Central memory CD8-positive, alpha-beta T cell (primary cell): ENCODE results near the gene BSND.
"Not testable (repeated sequence)": the region's sequence is repeated elsewhere in the genome, so short reads cannot be mapped to it uniquely, and the experiment has no call there.

Source experiments
- ATAC-seq: fragments of 150-1000 bp; cut with Tn5 transposase; replicated peaks from 2 replicates; pipeline ENCODE4 v1.10.0; 2022; ENCODE audit warnings: mild to moderate bottlenecking, moderate FRiP score, moderate number of reproducible peaks; ENCODE audit not compliant: poor library complexity, severe bottlenecking; ENCODE audit errors: extremely low read depth
- DNase-seq, 2 donors: peaks; one replicate each; pipeline ENCODE4 v3.0.0; 2021; ENCODE audit warnings: low spot score in 2 of 2
- H3K27ac Mint-ChIP-seq: one replicate; pipeline ENCODE4 v1.8.0; 2022; ENCODE audit warnings: low read depth, mild to moderate bottlenecking, moderate library complexity, mixed read lengths
- H3K27me3 Mint-ChIP-seq: one replicate; pipeline ENCODE4 v1.8.0; 2022; ENCODE audit warnings: mixed read lengths
- H3K36me3 Mint-ChIP-seq: one replicate; pipeline ENCODE4 v1.8.0; 2022; ENCODE audit warnings: mild to moderate bottlenecking, moderate library complexity, mixed read lengths; ENCODE audit not compliant: insufficient read depth
- H3K4me1 Mint-ChIP-seq: one replicate; pipeline ENCODE4 v1.8.0; 2022; ENCODE audit warnings: mixed read lengths
- H3K4me3 Mint-ChIP-seq: one replicate; pipeline ENCODE4 v1.8.0; 2022; ENCODE audit warnings: mild to moderate bottlenecking, moderate library complexity, mixed read lengths
- H3K9me3 Mint-ChIP-seq: one replicate; pipeline ENCODE4 v1.8.0; 2022; ENCODE audit warnings: mixed read lengths

Gene BSND

GRCh38 chr1:54998677-54999076, at the start of gene BSND:
Gene BSND (plus strand): TSS chr1:54998933. CDS start chr1:54999187, 254 bp downstream.
- H3K27ac Mint-ChIP-seq = no peak within 1 kb of the TSS
- peaks cover 20% of the 10 kb centered on the region for H3K4me1 Mint-ChIP-seq
- H3K9me3 Mint-ChIP-seq = no peaks in the 10 kb centered on the region
- peaks cover 9% of the 10 kb centered on the region for H3K27me3 Mint-ChIP-seq
- DNase-seq (no peak), ATAC-seq (no peak)
- H3K36me3 Mint-ChIP-seq = peaks cover 4% of the 10 kb centered on the region
- H3K4me3 Mint-ChIP-seq = no peak within 1 kb of the TSS

- Mint-ChIP-seq H3K36me3 (peaks cover 4% of the 10 kb centered on the region), H3K4me1 (peaks cover 27% of the 10 kb centered on the region), H3K27ac (peak overlapping the region; percentile 41), H3K4me3 (no peak overlapping the region), H3K27me3 (no peaks in the 10 kb centered on the region), H3K9me3 (no peaks in the 10 kb centered on the region)
- DNase-seq = no peak
- ATAC-seq = peak; percentile 56
Measured at GRCh38 chr1:54949053-54949452, 49.7 kb upstream of the BSND start.

GRCh38 chr1:54950006-54950368, 48.7 kb upstream of the BSND start:
- no peak for DNase-seq
- H3K9me3 Mint-ChIP-seq = no peaks in the 10 kb centered on the region
- H3K4me1 Mint-ChIP-seq = peaks cover 25% of the 10 kb centered on the region
- no peak overlapping the region for H3K4me3 Mint-ChIP-seq
- no peaks in the 10 kb centered on the region for H3K27me3 Mint-ChIP-seq
- ATAC-seq = no peak
- no peak overlapping the region for H3K27ac Mint-ChIP-seq
- peaks cover 2% of the 10 kb centered on the region for H3K36me3 Mint-ChIP-seq

DNA sequence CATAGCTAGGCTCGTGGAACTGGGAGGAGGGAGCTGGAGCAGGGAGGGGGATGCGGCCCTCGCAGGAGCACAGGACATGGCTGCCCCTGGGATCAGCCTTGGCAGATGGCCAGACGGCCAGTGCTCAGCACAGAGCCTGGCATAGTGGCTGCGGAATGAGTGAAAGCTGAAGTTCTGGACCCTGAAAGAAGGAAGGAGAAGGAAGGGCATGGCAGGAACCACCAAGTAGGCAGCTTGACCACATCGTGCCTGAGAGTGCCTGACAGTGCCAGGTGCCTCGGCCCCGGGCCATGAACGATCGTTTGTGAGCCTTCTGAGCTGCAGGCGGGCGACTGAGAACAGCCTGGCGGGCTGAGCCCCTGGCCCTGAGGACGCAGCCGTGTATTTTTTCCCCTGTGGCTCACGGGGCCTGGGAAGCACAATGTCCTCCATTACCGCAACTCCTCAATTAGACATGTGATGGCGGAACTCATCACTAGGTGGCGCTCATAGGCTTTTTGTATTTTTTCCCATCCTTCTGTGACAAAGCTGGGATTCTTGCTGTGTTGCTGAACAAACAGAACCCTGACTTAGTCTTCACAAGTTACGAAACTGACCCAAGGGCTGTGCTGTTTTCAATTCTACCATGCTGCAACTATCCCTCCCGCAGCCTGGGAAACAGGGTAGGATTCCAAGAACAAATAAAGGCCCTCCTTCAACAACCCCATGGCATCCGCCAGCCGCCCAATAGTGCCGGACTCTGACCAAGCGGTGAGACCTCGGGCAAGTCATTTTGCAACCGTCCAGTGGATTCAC, 48.2 kb upstream of the BSND start:
- no peak overlapping the region for H3K4me3 Mint-ChIP-seq
- no peaks in the 10 kb centered on the region for H3K9me3 Mint-ChIP-seq
- ATAC-seq (no peak), DNase-seq (peak; percentile 34)
- no peaks in the 10 kb centered on the region for H3K27me3 Mint-ChIP-seq
- H3K36me3 Mint-ChIP-seq = peaks cover 2% of the 10 kb centered on the region
- peaks cover 19% of the 10 kb centered on the region for H3K4me1 Mint-ChIP-seq
- H3K27ac Mint-ChIP-seq = no peak overlapping the region

DNA sequence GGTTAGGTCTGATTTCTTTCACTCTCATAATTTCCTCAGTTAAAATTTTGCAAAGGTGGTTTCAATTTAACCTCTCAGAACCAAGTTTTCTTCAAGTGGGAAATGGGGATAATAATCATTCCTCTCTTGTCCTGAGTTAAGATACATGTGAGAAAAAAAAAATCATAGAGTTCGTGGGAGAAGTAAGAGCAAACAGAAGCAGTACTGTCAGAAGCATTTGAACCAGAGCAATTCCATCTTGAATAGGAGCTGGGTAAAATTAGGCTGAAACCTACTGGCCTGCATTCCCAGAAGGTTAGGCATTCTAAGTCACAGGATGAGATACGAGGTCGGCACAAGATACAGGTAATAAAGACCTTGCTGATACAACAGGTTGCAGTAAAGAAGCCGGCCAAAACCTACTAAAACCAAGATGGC, 46.9 kb upstream of the BSND start:
- Mint-ChIP-seq H3K9me3 (no peaks in the 10 kb centered on the region), H3K36me3 (peaks cover 2% of the 10 kb centered on the region), H3K27me3 (no peaks in the 10 kb centered on the region), H3K4me3 (no peak overlapping the region), H3K4me1 (peaks cover 16% of the 10 kb centered on the region), H3K27ac (no peak overlapping the region)
- ATAC-seq (no peak), DNase-seq (no peak)

GRCh38 chr1:54952950-54953718, 45.6 kb upstream of the BSND start:
- H3K36me3 Mint-ChIP-seq = peaks cover 2% of the 10 kb centered on the region
- H3K27me3 Mint-ChIP-seq = peaks cover 9% of the 10 kb centered on the region
- no peak overlapping the region for H3K4me3 Mint-ChIP-seq
- H3K4me1 Mint-ChIP-seq = peaks cover 16% of the 10 kb centered on the region
- peaks cover 8% of the 10 kb centered on the region for H3K9me3 Mint-ChIP-seq
- DNase-seq (no peak), ATAC-seq (no peak)
- H3K27ac Mint-ChIP-seq = no peak overlapping the region

GRCh38 chr1:54953846-54954245, 44.9 kb upstream of the BSND start:
- ATAC-seq (no peak), DNase-seq (no peak)
- peaks cover 12% of the 10 kb centered on the region for H3K27me3 Mint-ChIP-seq
- no peak overlapping the region for H3K27ac Mint-ChIP-seq
- H3K4me1 Mint-ChIP-seq = peaks cover 16% of the 10 kb centered on the region
- H3K9me3 Mint-ChIP-seq = peaks cover 8% of the 10 kb centered on the region
- H3K4me3 Mint-ChIP-seq = no peak overlapping the region
- peaks cover 2% of the 10 kb centered on the region for H3K36me3 Mint-ChIP-seq

DNA sequence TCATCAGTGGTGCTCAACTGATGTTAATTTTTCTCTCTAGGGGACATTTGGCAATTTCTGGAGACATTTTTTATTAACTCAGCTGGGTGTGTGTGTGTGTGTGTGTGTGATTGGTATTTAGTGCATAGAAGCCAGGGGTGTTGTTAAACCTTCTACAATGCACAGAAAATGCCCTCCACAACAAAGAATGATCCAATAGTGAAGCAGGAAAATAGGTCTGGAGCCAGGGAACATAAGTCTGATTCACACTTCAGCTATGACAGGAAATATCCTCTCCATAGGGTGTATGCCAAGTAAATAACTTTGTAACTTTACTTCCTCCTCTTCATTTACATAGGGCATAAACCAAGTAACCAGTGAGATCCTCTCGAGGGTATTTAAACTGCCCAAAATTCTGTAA, 43.4 kb upstream of the BSND start:
- DNase-seq = no peak
- ATAC-seq = no peak
- peaks cover 6% of the 10 kb centered on the region for H3K4me1 Mint-ChIP-seq
- no peak overlapping the region for H3K27ac Mint-ChIP-seq
- H3K36me3 Mint-ChIP-seq = peaks cover 2% of the 10 kb centered on the region
- peaks cover 12% of the 10 kb centered on the region for H3K27me3 Mint-ChIP-seq
- H3K4me3 Mint-ChIP-seq = no peak overlapping the region
- H3K9me3 Mint-ChIP-seq = peaks cover 8% of the 10 kb centered on the region

- H3K4me3 Mint-ChIP-seq = no peak overlapping the region
- H3K27me3 Mint-ChIP-seq = peaks cover 12% of the 10 kb centered on the region
- ATAC-seq (no peak), DNase-seq (no peak)
- H3K27ac Mint-ChIP-seq = no peak overlapping the region
- no peaks in the 10 kb centered on the region for H3K36me3 Mint-ChIP-seq
- H3K4me1 Mint-ChIP-seq = no peaks in the 10 kb centered on the region
- H3K9me3 Mint-ChIP-seq = peaks cover 8% of the 10 kb centered on the region
Measured at GRCh38 chr1:54956726-54957125, 42.0 kb upstream of the BSND start.

GRCh38 chr1:54959241-54959640, 39.5 kb upstream of the BSND start:
- ATAC-seq (no peak), DNase-seq (no peak)
- Mint-ChIP-seq H3K4me3 (no peak overlapping the region), H3K27me3 (peaks cover 12% of the 10 kb centered on the region), H3K9me3 (peaks cover 8% of the 10 kb centered on the region), H3K27ac (no peak overlapping the region), H3K4me1 (no peaks in the 10 kb centered on the region), H3K36me3 (no peaks in the 10 kb centered on the region)

- Mint-ChIP-seq H3K27ac (no peak overlapping the region), H3K9me3 (peaks cover 2% of the 10 kb centered on the region), H3K27me3 (peaks cover 19% of the 10 kb centered on the region), H3K4me3 (no peak overlapping the region), H3K36me3 (no peaks in the 10 kb centered on the region), H3K4me1 (peaks cover 9% of the 10 kb centered on the region)
- DNase-seq (no peak), ATAC-seq (no peak)
Measured at GRCh38 chr1:54962612-54963395, 35.9 kb upstream of the BSND start.

DNA sequence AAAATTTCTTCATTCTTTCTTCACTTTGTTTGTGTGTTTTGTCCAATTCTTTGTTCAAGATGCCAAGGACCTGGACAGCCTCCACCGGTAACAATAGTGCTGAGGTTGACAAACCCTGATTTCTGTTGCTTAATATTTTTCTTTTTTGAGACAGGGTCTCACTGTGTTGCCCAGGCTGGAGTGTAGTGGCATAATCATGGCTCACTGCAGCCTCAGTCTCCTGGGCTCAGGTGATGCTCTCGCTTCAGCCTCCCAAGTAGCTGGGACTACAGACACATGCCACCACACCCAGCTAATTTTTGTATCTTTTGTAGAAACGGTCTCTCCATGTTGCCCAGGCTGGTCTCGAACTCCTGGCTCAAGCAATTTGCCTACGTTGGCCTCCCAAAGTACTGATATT, 34.9 kb upstream of the BSND start:
- not testable (repeated sequence) for H3K9me3 Mint-ChIP-seq, H3K4me3 Mint-ChIP-seq, H3K4me1 Mint-ChIP-seq, H3K27ac Mint-ChIP-seq, ATAC-seq, H3K36me3 Mint-ChIP-seq, DNase-seq
- peaks cover 17% of the 10 kb centered on the region for H3K27me3 Mint-ChIP-seq
